H54 (cell line): ENCODE results near the gene NFIA.

Experiments
- DNase-seq: peaks from one replicate; pipeline ENCODE4 v3.0.0; 2011; ENCODE audit warnings: low spot score, mixed read lengths; ENCODE audit not compliant: insufficient read length
- FAIRE-seq: peaks from 3 replicates; lab custom pipeline; 2011; peaks lifted over from hg19 to GRCh38; lab: Jason Lieb, UNC
- POLR2A ChIP-seq: IDR thresholded peaks from 2 replicates; pipeline ENCODE4 v1.6.1; 2011; ENCODE audit warnings: low read depth, mild to moderate bottlenecking, low read length

Gene NFIA

DNA sequence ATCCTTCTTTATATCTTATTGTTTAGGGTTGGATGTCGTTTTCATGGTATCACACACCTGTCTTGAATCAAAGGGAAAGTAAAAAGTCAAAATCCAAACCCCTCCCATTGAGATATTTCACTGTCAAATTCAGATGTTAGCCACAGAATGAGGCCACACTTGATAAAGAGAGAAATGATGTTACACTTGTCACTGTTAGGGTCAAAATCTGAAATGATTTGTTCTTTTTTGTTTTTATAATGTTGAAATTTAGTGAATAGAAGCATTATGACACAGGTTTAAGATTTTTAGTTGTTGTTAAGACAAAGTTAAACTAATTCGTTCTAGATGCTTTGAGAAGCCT, 13.1 kb downstream of the NFIA start:
- DNase-seq (no peak), FAIRE-seq (no peak)
- no peak for TF ChIP-seq POLR2A

DNA sequence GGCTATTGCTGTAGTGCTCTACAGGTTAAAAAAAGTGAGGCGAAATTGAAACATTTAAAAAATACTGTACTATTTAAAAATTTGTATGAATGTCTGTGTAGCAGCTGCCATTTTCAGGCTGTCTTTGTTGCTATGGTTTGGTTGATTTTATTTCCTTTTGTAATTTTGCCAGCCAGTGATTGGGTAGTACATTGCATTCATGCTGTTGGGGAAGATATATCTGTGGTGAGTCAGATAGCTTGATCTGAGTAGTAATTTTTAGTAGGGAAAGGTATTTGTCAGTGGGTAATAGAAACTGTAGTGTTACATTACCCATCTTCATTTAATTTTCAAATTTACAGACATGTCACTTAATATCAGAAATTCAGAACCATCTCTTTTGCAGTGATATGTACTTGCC, 15.0 kb downstream of the NFIA start:
- FAIRE-seq (peak; percentile 93), DNase-seq (no peak)
- no peak for TF ChIP-seq POLR2A

DNA sequence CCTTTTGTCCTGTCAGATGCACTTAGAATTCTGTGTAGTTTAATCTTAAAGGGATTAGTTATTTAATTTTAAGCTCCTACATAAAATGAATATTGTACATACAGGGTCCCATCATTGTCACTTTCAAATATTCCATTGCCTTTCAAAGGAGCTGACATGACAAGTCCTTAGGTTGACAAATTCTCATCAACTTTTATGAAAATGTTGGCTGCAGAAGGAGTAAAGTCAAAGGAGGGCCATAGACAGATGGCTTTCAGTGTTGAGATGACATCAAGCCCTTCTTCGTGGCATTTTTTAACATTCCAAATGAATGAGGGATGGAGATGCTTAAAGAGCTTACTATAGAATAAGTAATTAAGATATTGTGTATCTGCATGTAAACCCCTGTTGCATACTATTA, 15.4 kb downstream of the NFIA start:
- no peak for FAIRE-seq
- TF ChIP-seq POLR2A, result no peak
- DNase-seq, result no peak

DNA sequence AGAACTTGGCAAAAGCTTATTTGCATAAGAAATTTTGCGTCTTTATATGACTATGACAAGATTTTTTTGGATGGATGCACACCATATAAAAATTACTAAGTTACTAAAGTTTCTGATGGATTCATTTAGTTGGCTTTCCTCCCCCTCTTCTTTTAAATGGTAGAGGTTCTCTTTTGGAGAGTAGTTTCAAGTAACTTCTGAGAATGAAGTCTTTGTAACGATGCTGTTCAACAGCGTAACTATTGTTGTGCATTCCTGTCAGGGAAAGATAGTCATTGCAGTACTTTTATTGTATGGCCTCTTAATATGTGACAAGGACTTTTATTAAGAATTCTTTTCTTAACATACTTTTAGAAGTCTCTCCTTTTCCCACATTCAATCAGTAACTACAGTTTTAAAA, 16.0 kb downstream of the NFIA start:
- DNase-seq, result no peak
- no peak for FAIRE-seq
- no peak for TF ChIP-seq POLR2A

DNA sequence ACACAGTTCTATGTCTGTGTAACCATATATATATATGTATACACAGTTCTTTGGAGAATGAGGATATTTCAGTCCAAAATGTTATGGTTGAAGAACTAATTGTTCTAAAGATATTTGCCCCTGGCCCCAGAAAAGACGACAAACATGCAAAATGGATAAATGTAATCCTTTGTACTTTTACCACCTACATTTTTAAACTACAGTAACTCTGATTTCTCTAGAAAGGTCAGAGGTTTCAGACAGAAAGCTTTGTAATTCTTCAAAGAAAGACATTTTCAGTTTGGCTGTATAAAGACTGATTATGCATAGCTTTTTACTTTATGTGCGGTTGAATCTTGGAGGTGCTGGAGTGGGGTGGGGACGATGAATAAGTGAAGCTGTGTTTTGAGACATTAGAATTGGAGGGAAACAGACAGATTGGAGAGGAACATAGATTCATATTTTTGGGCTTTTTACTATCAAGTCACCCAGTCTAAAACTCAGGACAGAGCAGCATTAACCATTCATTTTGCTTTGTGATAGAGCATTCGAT, 16.6 kb downstream of the NFIA start:
- DNase-seq, result no peak
- no peak for FAIRE-seq
- TF ChIP-seq POLR2A, result no peak

DNA sequence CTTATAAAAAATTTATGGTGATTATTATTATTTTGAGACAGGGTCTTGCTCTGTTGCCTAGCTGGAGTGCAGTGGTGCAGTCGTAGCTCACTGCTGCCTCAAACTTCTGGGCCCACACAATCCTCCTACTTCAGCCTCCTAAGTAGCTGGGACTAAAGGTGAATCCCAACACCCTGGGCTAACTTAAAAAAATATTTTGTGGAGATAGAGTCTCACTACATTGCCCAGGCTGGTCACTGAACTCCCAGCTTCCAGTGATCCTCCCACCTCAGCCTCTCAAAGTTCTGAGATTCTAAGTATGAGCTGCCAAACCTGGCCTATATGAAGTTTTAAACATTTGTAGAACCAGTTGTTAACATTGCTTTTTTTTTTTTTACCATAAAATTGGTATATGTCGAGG, 18.2 kb downstream of the NFIA start:
- DNase-seq, result no peak
- no peak for TF ChIP-seq POLR2A
- no peak for FAIRE-seq

DNA sequence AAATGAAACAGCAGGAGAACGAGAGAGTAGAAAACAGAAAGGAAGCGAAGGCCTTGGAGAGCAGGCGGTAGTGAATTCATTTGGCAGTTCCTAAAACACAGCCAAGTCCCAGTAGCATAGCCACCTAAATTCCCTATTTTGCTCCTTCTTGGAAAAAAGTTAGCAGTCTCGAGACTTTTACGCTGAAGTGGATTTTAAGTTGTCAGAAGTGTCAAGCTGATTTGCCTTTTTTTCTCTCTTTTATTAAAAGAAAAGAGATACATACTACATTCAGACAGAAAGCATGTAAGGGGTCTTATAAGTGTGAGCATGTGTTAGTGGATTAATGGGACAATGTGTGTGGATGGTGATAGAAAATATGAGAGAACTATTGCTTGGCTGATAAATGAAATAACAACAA, 19.2 kb downstream of the NFIA start:
- no peak for FAIRE-seq
- no peak for TF ChIP-seq POLR2A
- no peak for DNase-seq

DNA sequence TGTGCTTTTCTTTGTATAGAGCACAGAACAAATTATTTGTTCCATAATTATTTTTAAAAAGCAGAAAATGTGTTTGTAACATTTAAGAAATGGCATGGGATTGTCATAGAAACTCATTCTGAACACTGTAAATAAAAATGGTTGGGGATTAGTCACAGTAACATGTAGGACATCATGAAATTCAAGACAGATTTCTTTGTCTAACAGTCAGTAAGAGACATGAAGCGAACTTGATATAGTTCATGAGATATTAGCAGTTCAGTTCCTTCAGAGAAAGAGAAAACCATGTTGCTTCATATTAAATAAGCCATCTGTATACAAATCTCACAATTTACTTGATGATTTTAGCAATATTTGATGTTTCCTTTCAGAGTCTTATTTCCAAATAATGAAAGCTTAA, 19.7 kb downstream of the NFIA start:
- FAIRE-seq, result no peak
- no peak for DNase-seq
- no peak for TF ChIP-seq POLR2A

DNA sequence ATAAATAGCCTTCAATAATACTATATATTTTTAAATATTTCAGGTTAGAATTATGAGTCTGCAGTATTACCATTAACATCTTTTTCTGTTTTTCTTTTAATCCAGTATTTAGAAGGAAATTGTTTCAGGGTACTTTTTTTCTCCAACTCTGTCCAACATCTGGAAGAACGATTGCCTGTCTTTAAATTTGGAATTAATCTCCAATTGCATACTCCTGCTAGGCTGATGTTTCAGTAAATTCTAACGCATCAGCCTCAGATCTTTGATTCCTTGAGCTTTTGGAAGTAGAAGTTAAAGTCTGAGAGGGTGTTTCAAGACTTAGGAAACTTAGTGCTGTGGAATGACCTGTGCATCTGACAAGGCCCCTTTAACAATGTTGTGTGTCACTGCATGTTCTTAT, 20.3 kb downstream of the NFIA start:
- FAIRE-seq, result no peak
- no peak for TF ChIP-seq POLR2A
- DNase-seq, result no peak

DNA sequence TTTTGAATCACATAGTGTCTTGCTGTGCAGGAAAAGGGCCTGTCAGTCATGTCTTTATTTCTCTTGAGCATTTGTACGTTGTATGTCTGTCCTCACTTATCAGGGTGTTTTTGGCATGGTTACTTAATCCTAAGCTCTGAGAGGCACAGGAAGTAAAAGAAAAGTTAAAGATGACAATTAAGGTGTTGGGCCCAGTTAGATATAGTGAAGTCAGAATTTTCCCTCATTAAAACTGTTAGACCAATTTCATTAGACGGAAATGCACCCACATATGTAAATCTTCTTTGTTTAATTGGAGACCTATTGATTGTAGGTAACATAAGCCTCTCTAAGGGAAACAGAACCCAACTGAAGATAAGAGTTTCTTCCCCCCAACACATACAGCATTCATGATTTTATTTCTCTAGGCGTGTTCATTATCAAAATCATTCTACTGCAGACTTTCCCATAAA, 21.9 kb downstream of the NFIA start:
- DNase-seq, result no peak
- no peak for FAIRE-seq
- no peak for TF ChIP-seq POLR2A

DNA sequence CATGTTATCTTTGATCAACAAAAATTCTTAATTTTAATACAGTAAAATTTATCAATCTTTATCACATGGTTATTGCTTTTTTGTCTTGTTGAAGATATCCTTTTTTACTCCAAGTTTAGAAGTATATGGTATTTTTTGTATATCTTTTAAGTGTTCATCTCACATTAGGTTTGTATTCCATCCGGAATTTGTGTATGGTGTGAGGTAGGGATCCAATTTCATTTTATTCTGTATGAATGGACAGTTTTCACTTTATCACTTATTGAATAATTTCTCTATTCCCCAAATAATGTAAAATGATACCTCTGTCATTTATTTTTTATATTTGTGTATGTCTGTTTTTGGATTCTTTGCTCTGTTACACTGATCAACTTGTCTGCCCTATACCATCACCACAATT, 25.3 kb downstream of the NFIA start:
- no peak for FAIRE-seq
- TF ChIP-seq POLR2A, result no peak
- no peak for DNase-seq

DNA sequence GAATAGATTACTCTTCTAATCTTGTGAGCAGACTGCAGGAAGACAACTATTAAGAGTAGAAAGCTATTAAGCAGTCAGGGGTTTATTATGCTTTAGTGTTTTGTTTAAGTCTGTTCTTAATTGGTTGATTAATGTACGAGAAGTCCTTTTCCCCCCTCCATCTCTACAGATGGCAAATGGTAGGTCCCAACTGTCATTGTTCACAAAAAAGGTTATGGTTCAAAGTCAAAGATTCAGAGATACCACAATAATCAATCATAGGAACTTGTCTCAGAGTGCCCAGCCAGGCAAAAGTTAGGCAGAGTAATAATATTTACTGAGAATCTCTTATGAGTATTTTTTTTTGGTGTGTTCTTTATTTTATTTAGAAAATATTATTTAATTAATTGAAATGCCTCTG, 26.8 kb downstream of the NFIA start:
- FAIRE-seq, result peak; percentile 27
- no peak for DNase-seq
- no peak for TF ChIP-seq POLR2A

DNA sequence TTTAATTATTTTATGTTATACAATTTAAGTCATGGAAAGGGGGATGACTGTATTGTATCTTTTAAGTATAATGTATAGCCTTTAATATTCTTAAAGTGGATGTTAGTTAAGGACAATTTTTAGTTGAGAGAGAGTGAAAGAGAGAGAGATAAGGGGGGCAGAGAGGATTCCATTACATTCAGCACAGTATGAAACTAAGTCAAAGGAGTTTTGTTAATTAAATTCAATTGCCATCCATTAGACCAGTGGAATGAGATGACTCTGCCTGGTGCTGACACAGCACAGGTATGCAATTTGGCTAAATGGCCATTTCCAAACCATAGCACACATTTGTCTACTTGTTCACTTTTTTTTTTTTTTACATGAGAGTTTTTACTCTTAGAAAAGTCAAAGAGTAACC, 27.5 kb downstream of the NFIA start:
- no peak for FAIRE-seq
- no peak for DNase-seq
- no peak for TF ChIP-seq POLR2A

DNA sequence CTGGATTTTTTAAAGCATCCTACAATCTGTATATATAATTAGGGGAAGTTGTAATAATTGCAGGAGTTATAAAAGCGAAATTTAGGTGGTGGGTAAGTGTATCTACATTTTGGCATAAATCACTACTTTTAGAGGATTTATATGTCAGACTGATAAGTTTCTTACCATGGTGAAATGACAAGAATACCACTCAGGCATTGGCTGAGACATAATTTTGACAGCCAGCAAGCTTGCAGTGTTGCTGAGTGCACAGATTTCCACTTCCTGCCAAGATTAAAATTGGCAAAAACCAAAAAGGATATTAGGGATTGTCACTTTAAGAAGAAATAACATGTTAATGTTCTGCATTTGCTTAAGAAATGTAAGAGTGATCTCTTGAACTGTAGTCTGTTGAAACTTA, 28.2 kb downstream of the NFIA start:
- TF ChIP-seq POLR2A, result no peak
- no peak for FAIRE-seq
- no peak for DNase-seq

DNA sequence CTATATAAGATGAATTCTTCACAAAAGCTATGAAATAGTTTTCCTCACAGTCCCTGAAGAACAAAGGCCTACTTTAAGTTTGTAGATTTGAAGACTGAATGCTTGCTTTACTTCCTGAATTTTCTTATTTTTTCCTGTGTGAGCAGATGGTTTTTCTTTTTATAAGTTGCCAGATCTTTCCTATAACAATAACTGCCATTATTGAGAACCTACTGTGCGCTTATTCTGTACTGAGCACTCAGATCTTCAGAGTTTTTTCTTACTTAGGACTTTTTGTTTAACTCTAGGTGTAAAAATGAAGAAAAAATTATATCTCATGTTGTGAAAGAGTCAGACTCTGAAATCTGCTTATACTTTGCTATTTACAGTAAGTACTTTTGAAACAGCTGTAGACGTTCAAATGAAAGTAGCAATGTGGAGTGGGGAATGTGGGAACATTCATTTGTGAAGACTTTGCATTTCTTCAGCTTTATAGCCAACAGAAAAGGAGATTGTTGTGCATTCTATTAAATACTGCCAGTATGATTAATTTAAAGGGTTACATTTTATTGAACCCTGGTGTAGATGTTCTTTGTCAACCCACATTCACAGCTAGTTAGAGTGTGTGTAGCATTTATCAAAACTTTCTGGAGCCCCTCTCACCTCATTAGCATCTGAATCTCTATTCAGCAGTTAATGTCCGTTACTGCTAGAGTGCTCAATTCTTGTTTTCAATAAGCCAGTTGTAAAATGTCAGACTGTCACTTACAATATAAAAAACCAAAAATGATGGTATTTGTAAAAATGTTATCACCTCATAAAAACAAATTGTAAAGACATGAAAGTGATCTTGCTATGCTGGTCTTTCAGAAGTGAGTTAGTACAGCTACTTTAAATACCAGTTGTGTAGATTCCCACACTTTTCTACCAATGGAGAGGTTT, 29.0 kb downstream of the NFIA start:
- FAIRE-seq (peak; percentile 30), DNase-seq (no peak)
- TF ChIP-seq POLR2A, result no peak
